ENCODE measurements around the gene SNRPA.
"Not testable (repeated sequence)": the region's sequence is repeated elsewhere in the genome, so short reads cannot be mapped to it uniquely, and the experiment has no call there.

The SNRPA gene

DNA sequence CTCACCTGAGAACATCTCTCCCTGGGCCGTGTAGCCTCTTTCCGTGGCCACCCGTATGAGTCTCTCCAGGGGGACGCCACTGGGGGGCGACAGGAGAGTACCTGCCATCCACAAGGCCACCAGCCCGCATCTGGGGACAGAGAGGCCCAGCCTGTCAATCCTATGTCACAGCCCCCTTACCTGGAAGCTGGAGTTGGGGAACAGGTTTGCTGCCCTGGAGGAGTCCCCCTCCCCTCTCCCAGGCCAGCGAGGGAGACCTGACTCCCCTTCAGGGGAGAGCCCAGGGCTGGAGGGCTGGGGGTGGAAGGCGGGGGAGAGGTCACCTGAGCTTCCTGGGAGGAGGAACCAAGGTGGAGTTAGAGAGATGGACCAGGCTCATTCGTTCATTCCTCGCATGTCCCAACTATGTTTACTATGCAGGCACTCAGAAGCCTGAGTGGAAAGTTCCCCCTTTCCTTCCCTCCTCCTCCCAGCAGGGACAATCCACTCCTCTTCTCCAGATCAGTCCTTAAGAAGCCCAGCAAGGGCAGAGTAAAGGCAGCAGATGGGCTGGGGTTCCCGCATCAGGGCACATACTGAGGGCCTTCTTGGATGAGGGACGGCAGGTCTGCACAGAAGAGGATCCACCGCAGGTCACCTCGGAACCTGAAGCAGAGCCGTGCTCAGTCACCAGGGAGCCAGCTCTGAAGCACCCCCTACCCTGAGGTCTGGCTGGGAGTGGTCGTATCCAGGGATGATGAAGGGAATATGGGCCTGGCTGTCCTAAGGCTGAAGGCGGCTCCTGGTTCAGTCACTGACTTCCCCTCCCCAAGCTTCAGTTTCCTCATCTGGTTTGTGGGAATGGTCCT is 6.2 kb upstream of the SNRPA start:
- no peak for DNase-seq (ENCODE audit: low read depth in 2 of 2)

DNA sequence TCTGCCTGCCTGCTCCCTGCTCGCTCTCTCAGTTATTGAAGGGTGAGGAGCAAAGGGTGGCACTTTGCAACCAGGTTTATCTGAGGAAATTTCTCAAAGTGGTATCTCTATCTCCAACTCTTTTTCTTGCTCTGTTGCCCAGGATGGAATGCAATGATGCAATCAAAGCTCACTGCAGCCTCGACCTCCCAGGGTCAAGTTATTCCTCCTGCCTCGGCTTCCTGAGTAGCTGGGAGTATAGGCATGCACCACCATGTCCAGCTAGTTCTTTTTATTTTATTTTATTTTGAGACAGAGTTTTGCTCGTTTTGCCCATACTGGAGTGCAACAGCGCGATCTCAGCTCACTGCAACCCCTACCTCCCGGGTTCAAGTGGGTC is 5.6 kb upstream of the SNRPA start:
- DNase-seq (ENCODE audit: low read depth in 2 of 2), result no peak

DNA sequence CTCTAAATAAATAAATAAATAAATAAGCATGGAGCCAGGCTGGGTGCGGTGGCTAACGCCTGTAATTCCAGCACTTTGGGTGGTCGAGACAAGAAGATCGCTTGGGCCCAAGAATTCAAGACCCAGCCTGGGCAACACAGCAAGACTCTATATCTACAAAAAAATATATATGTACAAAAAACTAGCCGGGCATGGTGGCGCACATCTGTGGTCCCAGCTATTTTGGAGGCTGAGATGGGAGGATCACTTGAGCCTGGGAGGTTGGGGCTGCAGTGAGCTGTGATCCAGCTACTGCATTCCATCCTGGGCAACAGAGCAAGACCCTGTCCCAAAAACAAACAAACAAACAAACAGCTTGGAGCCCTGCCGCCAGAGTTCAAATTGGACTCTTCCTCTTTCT is 3.5 kb upstream of the SNRPA start:
- DNase-seq (ENCODE audit: low read depth in 2 of 2), result no peak

DNA sequence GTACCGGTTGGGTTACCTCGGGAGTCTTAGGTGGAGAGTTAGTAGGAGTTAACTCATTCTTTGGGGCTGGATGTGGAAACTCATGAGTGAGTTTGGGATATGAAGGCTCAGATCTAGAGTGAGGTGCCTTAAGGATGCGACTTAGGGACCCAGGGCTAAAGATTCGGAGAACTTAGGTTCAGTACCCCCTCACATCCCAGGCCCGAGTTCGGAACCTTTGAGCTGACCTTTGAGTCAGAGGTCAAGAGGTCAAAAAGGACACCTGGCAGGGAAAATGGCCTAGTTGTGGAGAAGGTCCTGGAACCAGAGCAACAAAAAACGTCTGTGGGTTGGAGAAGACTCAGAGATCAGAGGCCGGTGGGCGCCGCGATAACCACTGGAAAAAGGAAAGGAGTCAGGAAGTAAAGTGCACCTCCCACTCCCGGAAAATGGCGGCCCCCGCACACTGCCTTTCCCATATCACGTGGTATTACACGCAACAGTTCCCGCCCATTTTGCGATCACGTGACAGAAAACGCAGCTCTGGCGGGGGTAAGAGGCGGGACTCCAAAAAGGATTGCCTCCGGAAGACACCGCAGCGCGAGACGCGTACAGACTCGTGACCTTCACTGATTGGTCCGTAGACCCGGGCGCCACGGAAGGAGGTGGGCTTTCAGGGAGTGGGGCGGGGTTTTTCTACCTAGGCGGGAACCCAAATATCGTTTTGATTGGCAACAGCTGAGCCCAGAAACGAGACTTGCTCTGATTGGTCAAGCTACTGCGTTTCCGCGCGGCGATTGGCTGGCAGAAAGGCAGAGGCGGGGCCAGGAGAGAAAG is 737 bp upstream of the SNRPA start, which contains the start of gene ACTMAP:
ACTMAP (minus strand) TSS at position 420 of the 816 bp plus-strand sequence. CDS start 674 bp downstream, outside the sequence.
- DNase-seq (ENCODE audit: low read depth in 2 of 2), result peak; percentile 98 to 99

DNA sequence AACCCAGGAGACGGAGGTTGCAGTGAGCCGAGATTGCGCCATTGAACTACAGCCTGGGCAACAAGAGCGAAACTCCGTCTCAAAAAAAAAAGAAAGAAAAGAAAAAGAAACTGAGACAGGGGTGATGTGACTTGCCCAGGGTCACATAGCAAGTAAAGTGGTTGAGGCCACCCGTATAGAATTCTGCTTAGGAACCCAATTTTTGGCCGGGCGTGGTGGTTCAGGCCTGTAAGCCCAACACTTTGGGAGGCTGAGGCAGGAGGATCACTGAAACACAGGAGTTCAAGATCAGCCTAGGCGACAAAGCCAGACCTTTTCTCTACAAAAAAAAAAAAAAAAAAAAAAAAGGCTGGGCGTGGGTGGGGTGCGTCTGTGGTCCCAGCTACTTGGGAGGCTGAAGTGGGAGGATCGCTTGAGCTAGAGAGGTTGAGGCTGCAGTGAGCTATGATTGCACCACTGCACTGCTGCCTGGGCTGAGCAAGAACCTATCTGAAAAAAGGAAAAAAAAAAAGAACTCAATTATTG is 1.3 kb downstream of the SNRPA start:
- no peak for DNase-seq (ENCODE audit: low read depth in 2 of 2)

DNA sequence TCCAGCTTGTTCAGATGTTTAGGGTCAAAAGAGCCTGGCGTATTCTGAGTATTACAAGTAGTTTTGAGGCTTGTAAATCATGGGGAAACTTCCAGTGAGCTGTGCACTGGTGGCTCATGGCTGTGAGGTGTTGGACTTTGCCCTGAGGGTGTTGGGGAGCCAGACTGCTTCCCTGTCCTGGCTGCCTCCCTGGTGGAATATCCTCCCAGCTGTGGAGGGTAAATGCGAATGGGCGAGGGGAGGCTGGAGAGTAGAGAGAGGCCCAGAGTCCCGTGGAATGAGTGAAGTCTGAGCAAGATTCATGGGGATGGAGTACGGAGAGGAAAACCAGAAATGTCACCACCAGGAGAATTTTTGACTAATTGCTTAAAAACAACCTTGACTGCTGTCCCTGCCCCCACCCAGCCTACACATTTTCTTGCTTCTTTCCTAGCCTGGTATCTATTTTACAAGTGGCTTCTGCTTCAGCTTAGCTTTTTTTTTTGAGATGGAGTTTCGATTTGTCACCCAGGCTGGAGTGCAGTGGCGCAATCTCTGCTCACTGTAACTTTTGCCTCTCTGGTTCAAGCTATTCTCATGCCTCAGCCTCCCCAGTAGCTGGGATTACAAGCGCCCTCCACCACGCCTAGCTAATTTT is 3.7 kb downstream of the SNRPA start:
- DNase-seq (ENCODE audit: low read depth in 2 of 2), result no peak

DNA sequence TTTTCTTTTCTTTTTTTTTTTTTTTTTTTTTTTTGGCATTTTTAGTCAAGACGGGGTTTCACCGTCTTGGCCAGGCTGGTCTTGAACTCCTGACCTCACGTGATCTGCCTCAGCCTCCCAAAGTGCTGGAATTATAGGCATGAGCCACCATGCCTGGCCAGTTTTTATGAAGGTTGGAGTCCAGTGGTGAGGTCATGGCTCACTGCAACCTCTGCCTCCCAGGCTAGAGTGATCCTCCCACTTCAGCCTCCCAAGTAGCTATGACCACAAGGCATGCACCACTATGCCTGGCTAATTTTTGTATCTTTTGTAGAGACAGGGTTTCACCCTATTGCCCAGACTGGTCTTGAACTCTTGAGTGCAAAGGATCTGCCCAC is 4.2 kb downstream of the SNRPA start:
- DNase-seq (ENCODE audit: low read depth in 2 of 2), result no peak

DNA sequence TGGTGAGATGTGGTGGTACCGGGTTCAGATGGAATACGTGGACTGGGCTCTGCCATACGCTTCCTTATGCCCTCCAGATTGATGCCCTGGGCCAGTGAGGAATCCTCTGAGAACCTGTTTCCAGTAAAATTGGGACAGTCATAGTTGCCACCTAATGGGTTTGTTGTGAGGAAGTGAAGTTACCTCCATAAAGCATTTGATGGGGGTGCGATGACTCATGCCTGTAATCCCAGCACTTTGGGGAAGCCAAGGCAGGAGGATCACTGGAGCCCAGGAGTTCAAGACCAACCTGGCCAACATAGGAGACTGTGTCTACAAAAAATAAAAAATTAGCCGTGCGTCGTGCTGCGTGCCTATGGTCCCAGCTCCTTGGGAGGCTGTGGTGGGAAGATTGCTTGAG is 4.8 kb downstream of the SNRPA start:
- DNase-seq (ENCODE audit: low read depth in 2 of 2), result no peak

DNA sequence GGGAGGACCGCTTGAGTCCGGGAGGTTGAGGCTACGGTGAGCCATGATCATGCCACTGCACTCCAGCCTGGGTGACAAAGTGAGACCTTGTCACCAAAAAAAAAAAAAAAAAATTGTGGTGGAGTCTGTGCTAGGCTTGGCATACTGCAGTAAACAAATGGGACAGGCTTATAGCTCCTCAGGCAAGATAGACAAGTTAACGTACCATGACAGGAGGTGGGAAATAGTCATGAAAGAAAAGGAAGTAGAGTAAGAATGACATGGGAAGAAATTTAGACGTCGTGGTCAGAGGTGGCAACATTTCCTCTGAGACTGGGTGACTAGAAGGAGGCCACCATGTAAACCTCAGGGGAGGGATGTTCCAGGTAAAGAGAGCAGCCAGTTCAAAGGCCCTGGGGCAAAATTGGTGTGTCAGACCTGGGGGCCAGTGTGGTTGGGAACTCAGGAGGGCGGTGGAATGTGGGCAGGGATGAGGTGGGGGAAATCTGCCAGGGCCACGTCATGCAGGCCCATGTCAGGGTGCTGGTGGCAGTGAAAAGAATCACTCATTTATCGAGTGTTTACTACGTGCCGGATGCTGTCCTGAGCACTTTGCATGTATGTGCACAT is 5.6 kb downstream of the SNRPA start:
- no peak for DNase-seq (ENCODE audit: low read depth in 2 of 2)

DNA sequence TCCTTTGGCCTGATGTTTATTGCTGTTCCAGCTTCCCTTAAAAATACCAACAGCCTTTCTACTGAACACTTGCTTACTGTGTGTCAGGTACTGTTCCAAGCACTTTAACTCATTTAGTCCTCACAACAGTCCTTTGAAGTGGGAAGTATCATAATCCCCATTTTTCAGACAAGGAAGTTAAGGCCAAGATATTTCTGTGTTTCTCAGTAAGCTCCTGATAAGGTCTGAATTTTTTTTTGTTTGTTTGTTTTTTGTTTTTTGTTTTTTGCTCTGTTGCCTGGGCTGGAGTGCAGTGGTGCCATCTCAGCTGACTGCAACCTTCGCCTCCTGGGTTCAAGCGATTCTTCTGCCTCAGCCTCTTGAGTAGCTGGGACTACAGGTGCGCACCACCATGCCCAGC is 7.5 kb downstream of the SNRPA start:
- no peak for DNase-seq (ENCODE audit: low read depth in 2 of 2)

DNA sequence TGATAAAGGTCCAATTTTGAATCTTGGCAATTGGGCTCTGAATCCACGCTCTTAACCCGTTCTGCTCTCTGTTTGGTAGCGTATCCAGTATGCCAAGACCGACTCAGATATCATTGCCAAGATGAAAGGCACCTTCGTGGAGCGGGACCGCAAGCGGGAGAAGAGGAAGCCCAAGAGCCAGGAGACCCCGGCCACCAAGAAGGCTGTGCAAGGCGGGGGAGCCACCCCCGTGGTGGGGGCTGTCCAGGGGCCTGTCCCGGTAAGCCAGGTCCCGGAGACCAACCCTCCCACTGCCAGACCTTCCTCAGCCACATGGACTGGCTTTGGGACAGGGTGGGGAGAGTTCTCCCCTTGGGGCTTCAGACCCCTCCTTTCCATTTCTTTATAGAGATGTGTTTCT is 8.3 kb downstream of the SNRPA start:
- DNase-seq (ENCODE audit: low read depth in 2 of 2), result no peak

DNA sequence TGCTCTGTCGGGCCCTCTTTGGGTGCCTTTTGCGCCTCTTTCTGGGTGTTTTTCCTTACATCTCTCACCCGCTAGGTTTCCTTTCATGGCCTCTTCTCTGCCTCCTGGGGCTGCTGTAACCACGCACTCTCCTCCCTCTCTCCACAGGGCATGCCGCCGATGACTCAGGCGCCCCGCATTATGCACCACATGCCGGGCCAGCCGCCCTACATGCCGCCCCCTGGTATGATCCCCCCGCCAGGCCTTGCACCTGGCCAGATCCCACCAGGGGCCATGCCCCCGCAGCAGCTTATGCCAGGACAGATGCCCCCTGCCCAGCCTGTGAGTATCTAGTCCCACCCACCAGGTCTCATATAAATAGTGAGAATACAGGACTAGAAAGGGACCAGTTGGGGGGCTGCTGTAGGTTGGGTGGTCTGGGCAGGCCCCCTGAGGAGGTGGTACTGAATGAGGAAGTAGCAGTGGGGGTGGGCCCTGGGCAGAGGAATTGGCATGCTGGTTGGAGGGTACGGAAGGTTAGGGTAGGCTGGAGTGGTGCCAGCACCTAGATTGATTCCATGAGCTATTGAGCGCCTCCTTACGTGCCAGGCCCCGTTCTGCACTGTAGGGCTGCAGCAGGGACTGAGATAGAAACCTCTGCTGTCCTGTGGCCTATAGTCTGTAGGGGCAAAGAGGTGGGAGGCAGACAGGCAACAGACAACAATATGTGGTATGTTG is 11.9 kb downstream of the SNRPA start:
- no peak for DNase-seq (ENCODE audit: low read depth in 2 of 2)

DNA sequence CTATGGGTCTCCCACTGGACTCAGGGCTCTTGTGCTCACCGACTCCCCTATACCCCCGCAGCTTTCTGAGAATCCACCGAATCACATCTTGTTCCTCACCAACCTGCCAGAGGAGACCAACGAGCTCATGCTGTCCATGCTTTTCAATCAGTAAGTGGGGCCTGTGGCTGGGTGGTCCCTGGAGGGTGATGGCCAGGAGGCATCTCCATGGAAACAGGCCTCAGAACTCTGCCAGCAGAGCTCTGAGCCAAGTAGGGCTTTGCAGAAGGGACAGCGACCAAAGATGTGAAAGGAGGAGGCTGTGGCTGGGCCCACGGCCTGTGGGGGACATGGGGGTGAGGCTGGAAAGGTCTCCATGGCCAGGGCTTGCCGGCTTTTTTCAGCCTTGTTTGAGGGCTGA is 12.5 kb downstream of the SNRPA start:
- no peak for DNase-seq (ENCODE audit: low read depth in 2 of 2)

DNA sequence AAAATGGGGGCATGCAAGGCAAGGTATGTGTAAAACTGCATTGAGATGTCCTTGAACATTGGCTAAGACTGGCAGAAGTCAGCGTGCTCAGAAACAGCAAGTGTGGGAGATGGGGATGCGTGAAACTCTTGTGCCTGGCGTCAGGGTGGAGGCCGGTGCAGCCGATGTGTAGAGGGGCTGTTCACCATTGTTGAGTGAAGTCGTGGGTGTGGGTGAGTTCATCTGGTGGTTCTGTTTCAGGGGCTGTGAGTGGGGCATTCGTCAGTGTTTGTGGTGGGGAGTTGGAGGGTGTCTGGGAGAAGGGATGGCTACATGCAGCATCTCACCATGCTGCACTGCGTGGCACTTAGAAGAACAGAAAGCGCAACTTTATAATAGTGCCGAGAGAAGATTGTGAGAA is 13.0 kb downstream of the SNRPA start:
- DNase-seq (ENCODE audit: low read depth in 2 of 2), result no peak

DNA sequence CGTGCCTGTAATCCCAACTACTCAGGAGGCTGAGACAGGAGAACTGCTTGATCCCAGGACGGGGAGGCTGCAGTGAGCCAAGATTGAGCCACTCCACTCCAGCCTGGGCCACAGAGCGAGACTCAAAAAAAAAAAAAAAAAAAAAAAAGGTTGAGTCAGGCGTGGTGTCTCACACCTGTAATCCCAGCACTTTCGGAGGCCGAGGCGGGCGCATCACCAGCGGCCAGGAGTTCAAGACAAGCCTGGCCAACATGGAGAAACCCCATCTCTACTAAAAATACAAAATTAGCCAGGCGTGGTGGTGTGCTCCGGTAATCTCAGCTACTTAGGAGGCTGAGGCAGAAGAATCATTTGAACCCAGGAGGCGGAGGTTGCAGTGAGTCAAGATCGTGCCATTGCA is 15.4 kb downstream of the SNRPA start:
- not testable (repeated sequence) for DNase-seq (ENCODE audit: low read depth in 2 of 2)

DNA sequence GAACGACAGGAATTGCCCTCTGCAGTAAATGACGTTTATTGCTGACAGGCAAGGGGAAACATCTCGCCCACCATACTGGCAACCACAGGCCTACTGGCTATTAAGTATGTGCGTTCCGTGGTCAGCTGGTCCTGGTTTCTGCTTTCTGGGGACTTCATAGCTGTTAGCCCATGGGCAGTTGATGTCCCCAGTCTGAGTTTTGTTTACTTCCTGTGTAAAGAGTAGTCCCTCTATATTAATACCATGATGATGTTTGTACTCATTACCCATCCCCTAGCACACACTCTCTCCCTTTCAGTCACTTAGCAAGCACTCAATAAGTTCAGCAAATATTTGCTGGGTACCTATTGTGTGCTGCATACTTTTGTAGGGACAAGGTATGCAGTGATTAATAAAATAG is 17.9 kb downstream of the SNRPA start:
- no peak for DNase-seq (ENCODE audit: low read depth in 2 of 2)

DNA sequence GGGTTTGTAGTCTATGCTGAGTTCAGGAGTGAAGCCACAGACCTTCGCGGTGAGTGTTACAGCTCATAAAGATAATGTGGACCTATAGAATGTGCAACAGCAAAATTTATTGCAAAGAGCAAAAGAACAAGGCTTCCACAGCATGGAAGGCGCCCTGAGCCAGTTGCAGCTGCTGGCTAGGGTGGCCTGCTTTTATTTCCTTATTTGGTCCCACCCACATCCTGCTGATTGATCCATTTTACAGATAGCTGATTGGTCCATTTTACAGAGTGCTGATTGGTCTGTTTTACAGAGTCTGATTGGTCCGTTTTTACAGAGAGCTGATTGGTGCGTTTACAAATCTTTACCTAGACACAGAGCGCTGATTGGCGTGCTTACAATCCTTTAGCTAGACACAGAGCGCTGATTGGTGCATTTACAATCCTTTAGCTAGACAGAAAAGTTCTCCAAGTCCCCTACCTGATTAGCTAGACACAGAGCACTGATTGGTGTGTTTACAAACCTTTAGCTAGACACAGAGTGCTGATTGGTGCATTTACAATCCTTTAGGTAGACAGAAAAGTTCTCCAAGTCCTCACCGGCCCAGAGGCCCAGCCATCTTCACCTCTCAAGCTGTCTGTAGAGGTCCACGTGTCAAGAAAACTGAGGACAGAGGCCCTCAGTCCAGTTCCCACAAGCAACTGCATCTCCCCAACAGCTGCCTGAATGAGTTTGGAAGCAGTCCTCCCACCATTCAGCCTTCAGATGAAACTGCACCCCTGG is 20.3 kb downstream of the SNRPA start:
- DNase-seq (ENCODE audit: low read depth in 2 of 2), result not testable (repeated sequence)

DNA sequence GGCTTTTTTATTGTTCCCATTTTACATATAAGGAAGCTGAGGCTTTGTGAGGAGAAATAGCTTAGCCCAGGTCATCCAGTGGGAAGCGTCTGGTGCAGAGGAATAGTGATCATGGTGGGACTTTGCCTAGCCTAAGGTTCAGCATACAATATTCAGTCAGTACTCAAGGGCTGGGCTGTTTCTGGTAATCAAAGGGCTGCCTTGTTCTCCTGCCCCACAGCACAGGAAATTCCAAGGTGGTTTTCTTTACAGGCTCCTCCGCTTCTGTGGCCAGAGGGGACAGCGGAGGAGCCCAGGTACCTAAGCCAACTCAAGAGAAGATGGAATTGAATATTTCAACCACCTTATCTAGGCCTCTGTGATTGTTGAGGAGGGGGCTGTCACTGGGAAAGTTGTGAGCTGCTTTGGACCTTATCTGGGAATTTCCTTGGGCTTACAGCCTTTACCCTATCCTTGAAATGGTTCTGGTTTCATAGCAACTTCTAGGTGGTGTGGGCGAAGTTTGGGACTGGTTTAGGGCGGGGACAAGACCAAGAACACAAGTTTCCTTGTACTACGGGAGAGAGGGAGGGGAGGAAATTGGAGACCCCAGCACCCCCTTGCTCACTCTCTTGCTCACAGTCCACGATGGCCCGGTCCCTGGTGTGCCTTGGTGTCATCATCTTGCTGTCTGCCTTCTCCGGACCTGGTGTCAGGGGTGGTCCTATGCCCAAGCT is 24.1 kb downstream of the SNRPA start, which contains the start of gene MIA:
MIA (plus strand) TSS at position 606 of the 716 bp plus-strand sequence; CDS start at position 628, 22 bp downstream.
- DNase-seq (ENCODE audit: low read depth in 2 of 2), result no peak

DNA sequence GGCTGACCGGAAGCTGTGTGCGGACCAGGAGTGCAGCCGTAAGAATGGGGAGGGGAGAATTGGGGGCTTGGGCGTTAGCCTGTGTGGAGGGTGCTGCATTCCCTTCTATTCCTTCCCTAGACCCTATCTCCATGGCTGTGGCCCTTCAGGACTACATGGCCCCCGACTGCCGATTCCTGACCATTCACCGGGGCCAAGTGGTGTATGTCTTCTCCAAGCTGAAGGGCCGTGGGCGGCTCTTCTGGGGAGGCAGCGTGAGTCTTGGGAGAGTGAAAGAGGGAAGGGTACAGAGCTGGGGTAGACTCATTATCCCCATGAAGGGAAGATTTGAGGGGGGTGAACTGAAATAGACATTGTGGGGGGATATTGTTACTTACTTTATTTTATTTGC is 24.6 kb downstream of the SNRPA start:
- DNase-seq (ENCODE audit: low read depth in 2 of 2), result no peak

DNA sequence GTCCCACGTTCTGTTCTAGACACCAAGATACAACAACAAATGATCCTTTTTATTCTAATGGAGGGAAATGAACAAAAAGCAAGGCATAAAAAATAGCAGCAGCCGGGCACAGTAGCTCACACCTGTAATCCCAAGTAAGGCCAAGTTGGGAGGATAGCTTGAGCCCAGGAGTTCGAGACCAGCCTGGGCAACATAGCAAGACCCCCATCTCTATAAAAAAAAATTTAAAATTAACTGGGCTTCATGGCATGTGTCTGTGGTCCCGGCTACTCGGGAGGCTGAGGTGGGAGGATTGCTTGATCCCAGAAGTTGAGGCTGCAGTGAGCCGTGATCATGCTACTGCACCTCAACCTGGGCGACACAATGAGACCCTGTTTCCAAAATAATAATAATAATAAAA is 25.4 kb downstream of the SNRPA start:
- no peak for DNase-seq (ENCODE audit: low read depth in 2 of 2)

Measured in stimulated activated CD8-positive, alpha-beta memory T cell treated with anti-CD3 and anti-CD28 coated beads, Interleukin-2, amount 100 ng/mL, for 1 hour (primary cell).